Parathyroid adenoma (tissue), 2 donors: ENCODE results near the gene HOXB6.
A peak's percentile ranks its signal among the peaks of the same experiment; 100 is the strongest.

ENCODE experiments used
- H2AFZ ChIP-seq: fragments of 300-600 bp; sonication (generic); one replicate; pipeline ENCODE4 v1.7.0; 2017; ENCODE audit warnings: antibody characterized with exemption, mild to moderate bottlenecking
- H3K27ac ChIP-seq: fragments of 300-600 bp; sonication (generic); one replicate; pipeline ENCODE4 v1.7.0; 2017
- H3K27me3 ChIP-seq: fragments of 300-600 bp; sonication (generic); one replicate; pipeline ENCODE4 v1.7.0; 2017; ENCODE audit warnings: low read length; ENCODE audit not compliant: control insufficient read depth, insufficient read depth
- H3K36me3 ChIP-seq: fragments of 300-600 bp; sonication (generic); one replicate; pipeline ENCODE4 v1.7.0; 2017; ENCODE audit warnings: low read length; ENCODE audit not compliant: control insufficient read depth, insufficient read depth
- H3K4me1 ChIP-seq: fragments of 300-600 bp; sonication (generic); one replicate; pipeline ENCODE4 v1.7.0; 2017; ENCODE audit warnings: control low read depth
- H3K4me2 ChIP-seq: fragments of 300-600 bp; sonication (generic); one replicate; pipeline ENCODE4 v1.7.0; 2017; ENCODE audit warnings: low read length
- H3K4me3 ChIP-seq: fragments of 300-600 bp; sonication (generic); one replicate; pipeline ENCODE4 v1.7.0; 2017; ENCODE audit warnings: low read depth, low read length
- H3K79me2 ChIP-seq: fragments of 300-600 bp; sonication (generic); one replicate; pipeline ENCODE4 v1.7.0; 2017; ENCODE audit warnings: control low read depth
- H3K9ac ChIP-seq: fragments of 300-600 bp; sonication (generic); one replicate; pipeline ENCODE4 v1.7.0; 2017; ENCODE audit warnings: mild to moderate bottlenecking
- H3K9me3 ChIP-seq: fragments of 300-600 bp; sonication (generic); one replicate; pipeline ENCODE4 v1.7.0; 2017; ENCODE audit warnings: low read length; ENCODE audit not compliant: control insufficient read depth
- TF ChIP-seq, protein P1 (sequence below): fragments of 300-600 bp; sonication (generic); IDR thresholded peaks from one replicate; pipeline ENCODE4 v1.7.0; 2017; ENCODE audit warnings: antibody characterized with exemption, mild to moderate bottlenecking
- donor health status: primary hyperparathyroidism.

Gene HOXB6

GRCh38 chr17:48605409-48605919, 678 bp upstream of the HOXB6 start:
- no peak overlapping the region for H3K9ac ChIP-seq

GRCh38 chr17:48603959-48604769, 622 bp downstream of the HOXB6 start:
- peak overlapping the region; percentile 13 for H3K4me3 ChIP-seq

More at GRCh38 chr17:48605409-48605919, 678 bp upstream of the HOXB6 start:
- no peak overlapping the region for H2AFZ ChIP-seq
- H3K36me3 ChIP-seq = no peaks in the 10 kb centered on the region
- H3K27ac ChIP-seq = no peak overlapping the region
- H3K79me2 ChIP-seq = no peaks in the 10 kb centered on the region
- peaks cover 48% of the 10 kb centered on the region for H3K27me3 ChIP-seq
- H3K9me3 ChIP-seq = no peaks in the 10 kb centered on the region
- H3K4me2 ChIP-seq = no peak overlapping the region
- TF ChIP-seq, protein P1, sequence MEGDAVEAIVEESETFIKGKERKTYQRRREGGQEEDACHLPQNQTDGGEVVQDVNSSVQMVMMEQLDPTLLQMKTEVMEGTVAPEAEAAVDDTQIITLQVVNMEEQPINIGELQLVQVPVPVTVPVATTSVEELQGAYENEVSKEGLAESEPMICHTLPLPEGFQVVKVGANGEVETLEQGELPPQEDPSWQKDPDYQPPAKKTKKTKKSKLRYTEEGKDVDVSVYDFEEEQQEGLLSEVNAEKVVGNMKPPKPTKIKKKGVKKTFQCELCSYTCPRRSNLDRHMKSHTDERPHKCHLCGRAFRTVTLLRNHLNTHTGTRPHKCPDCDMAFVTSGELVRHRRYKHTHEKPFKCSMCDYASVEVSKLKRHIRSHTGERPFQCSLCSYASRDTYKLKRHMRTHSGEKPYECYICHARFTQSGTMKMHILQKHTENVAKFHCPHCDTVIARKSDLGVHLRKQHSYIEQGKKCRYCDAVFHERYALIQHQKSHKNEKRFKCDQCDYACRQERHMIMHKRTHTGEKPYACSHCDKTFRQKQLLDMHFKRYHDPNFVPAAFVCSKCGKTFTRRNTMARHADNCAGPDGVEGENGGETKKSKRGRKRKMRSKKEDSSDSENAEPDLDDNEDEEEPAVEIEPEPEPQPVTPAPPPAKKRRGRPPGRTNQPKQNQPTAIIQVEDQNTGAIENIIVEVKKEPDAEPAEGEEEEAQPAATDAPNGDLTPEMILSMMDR = no peak
- H3K4me3 ChIP-seq = no peak overlapping the region
- no peaks in the 10 kb centered on the region for H3K4me1 ChIP-seq

GRCh38 chr17:48601539-48602425, 3.0 kb downstream of the HOXB6 start:
- peaks cover 38% of the 10 kb centered on the region for H3K27me3 ChIP-seq
- TF ChIP-seq, protein P1 = no peak
- H3K9ac ChIP-seq = no peak overlapping the region

More at GRCh38 chr17:48603959-48604769, 622 bp downstream of the HOXB6 start:
- H2AFZ ChIP-seq = no peak overlapping the region
- H3K79me2 ChIP-seq = no peaks in the 10 kb centered on the region
- no peaks in the 10 kb centered on the region for H3K9me3 ChIP-seq
- no peaks in the 10 kb centered on the region for H3K4me1 ChIP-seq
- no peak overlapping the region for H3K9ac ChIP-seq
- H3K27me3 ChIP-seq = peaks cover 37% of the 10 kb centered on the region
- TF ChIP-seq, protein P1 = no peak
- H3K36me3 ChIP-seq = no peaks in the 10 kb centered on the region
- no peak overlapping the region for H3K27ac ChIP-seq
- H3K4me2 ChIP-seq = no peak overlapping the region

GRCh38 chr17:48601207-48601538, 3.6 kb downstream of the HOXB6 start:
- no peaks in the 10 kb centered on the region for H3K79me2 ChIP-seq
- no peaks in the 10 kb centered on the region for H3K9me3 ChIP-seq
- H3K27me3 ChIP-seq = peaks cover 34% of the 10 kb centered on the region
- TF ChIP-seq, protein P1 = no peak
- no peak overlapping the region for H3K4me2 ChIP-seq
- no peak overlapping the region for H3K9ac ChIP-seq
- H3K4me1 ChIP-seq = no peaks in the 10 kb centered on the region
- no peak overlapping the region for H3K27ac ChIP-seq
- H3K36me3 ChIP-seq = no peaks in the 10 kb centered on the region
- no peak overlapping the region for H2AFZ ChIP-seq
- H3K4me3 ChIP-seq = no peak overlapping the region

More at GRCh38 chr17:48601539-48602425, 3.0 kb downstream of the HOXB6 start:
- H3K79me2 ChIP-seq = no peaks in the 10 kb centered on the region
- no peak overlapping the region for H2AFZ ChIP-seq
- no peak overlapping the region for H3K4me3 ChIP-seq
- no peaks in the 10 kb centered on the region for H3K36me3 ChIP-seq
- H3K27ac ChIP-seq = no peak overlapping the region
- H3K4me1 ChIP-seq = no peaks in the 10 kb centered on the region
- H3K9me3 ChIP-seq = no peaks in the 10 kb centered on the region
- no peak overlapping the region for H3K4me2 ChIP-seq
